ENCODE measurements around the gene DRC3. TPM values are rescaled to one million over a fixed set of nuclear protein-coding genes. Genes with fewer than 3 reads are reported as not detected.

DRC3 gene
- total RNA-seq, 6 experiments from 2014 or later, result 0.37 to 0.73 (median 0.61) TPM

- peaks cover 11% of the 10 kb centered on the region; the same call in 1 of the 2 replicates for H3K36me3 Mint-ChIP-seq (ENCODE audit: low read depth)
- no peaks in the 10 kb centered on the region; the same call in none of the 2 replicates for H3K27me3 Mint-ChIP-seq (ENCODE audit: insufficient read depth)
- no peak overlapping the region; the same call in 1 of the 2 replicates for H3K4me3 Mint-ChIP-seq
- peak overlapping the region; percentile 92 for H3K27ac Mint-ChIP-seq
- no peak for DNase-seq
- no peak for TF ChIP-seq CTCF (IDR thresholded peaks at IDR 0.05)
- H3K9me3 Mint-ChIP-seq, result no peaks in the 10 kb centered on the region
- H3K4me1 Mint-ChIP-seq (ENCODE audit: low read depth), result peaks cover 98% of the 10 kb centered on the region
Observed at GRCh38 chr17:17947309-17947708, 25.4 kb upstream of the DRC3 start.

GRCh38 chr17:17947966-17948365 lies 24.7 kb upstream of the DRC3 start:
- H3K27ac Mint-ChIP-seq, result peak overlapping the region; percentile 92
- peaks cover 92% of the 10 kb centered on the region for H3K4me1 Mint-ChIP-seq (ENCODE audit: low read depth)
- DNase-seq, result peak; percentile 25
- H3K9me3 Mint-ChIP-seq, result no peaks in the 10 kb centered on the region
- peaks cover 11% of the 10 kb centered on the region; the same call in 1 of the 2 replicates for H3K36me3 Mint-ChIP-seq (ENCODE audit: low read depth)
- no peaks in the 10 kb centered on the region; the same call in none of the 2 replicates for H3K27me3 Mint-ChIP-seq (ENCODE audit: insufficient read depth)
- no peak for TF ChIP-seq CTCF (IDR thresholded peaks at IDR 0.05)
- H3K4me3 Mint-ChIP-seq, result peak overlapping the region; percentile 79

- no peak overlapping the region for H3K4me3 Mint-ChIP-seq
- H3K4me1 Mint-ChIP-seq (ENCODE audit: low read depth), result peaks cover 89% of the 10 kb centered on the region
- DNase-seq, result no peak
- H3K9me3 Mint-ChIP-seq, result no peaks in the 10 kb centered on the region
- H3K36me3 Mint-ChIP-seq (ENCODE audit: low read depth), result peaks cover 24% of the 10 kb centered on the region
- TF ChIP-seq CTCF (IDR thresholded peaks at IDR 0.05), result no peak
- no peaks in the 10 kb centered on the region for H3K27me3 Mint-ChIP-seq (ENCODE audit: insufficient read depth)
- peak overlapping the region; percentile 92; the same call in 1 of the 2 replicates for H3K27ac Mint-ChIP-seq
Observed at GRCh38 chr17:17950347-17950746, 22.3 kb upstream of the DRC3 start.

DNA sequence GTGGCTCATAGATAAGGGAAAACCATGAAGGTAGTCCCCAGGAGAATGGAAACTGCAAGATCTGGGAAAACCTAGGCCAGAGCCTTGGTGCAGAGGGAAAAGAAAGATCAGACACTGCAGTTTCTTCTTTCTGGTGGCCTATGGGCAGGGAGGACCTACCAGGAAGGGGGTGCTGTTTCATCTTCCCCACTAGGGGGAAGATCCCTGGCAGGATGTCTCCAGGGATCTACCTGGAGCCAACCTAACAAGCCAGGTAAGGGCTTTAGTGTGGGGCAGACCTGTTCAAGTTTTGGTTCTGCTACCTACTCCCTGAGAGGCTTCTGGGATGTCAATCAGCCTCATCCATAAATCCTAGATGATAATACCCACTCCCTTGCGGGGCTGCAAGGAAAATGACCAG lies 21.9 kb upstream of the DRC3 start:
- H3K36me3 Mint-ChIP-seq (ENCODE audit: low read depth), result peaks cover 29% of the 10 kb centered on the region
- DNase-seq, result no peak
- peaks cover under 1% of the 10 kb centered on the region; the same call in 1 of the 2 replicates for H3K9me3 Mint-ChIP-seq
- H3K27me3 Mint-ChIP-seq (ENCODE audit: insufficient read depth), result no peaks in the 10 kb centered on the region
- TF ChIP-seq CTCF (IDR thresholded peaks at IDR 0.05), result peak; percentile 53; the same call in 1 of the 2 replicates
- H3K27ac Mint-ChIP-seq, result peak overlapping the region; percentile 92
- peaks cover 88% of the 10 kb centered on the region for H3K4me1 Mint-ChIP-seq (ENCODE audit: low read depth)
- H3K4me3 Mint-ChIP-seq, result no peak overlapping the region

DNA sequence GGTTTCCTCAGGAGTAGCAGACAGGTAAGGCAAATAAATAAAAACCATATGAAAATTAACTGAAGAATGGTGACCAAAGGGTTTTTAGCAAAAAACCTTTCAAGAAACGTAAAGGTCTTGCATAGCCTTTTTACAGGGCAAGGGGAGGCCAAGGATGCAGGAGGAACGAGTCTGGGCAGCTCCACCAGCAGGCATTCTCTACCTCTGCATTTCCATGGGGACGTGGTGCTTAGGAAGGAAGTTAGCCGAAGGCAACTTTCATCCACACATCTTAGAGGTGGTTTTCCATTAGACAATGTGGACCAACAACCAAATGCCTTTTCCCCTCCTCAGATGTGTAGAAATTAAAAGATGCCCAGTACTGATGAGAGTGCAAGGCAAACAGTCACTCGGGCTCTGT lies 21.1 kb upstream of the DRC3 start:
- Mint-ChIP-seq H3K4me3 (no peak overlapping the region), H3K27me3 (ENCODE audit: insufficient read depth) (no peaks in the 10 kb centered on the region), H3K4me1 (ENCODE audit: low read depth) (peaks cover 83% of the 10 kb centered on the region), H3K9me3 (peaks cover 5% of the 10 kb centered on the region; the same call in 1 of the 2 replicates), H3K27ac (peak overlapping the region; percentile 92), H3K36me3 (ENCODE audit: low read depth) (peaks cover 28% of the 10 kb centered on the region)
- no peak for DNase-seq
- no peak for TF ChIP-seq CTCF (IDR thresholded peaks at IDR 0.05)

All from HFFc6 (cell line).